NCI-H82 (cell line): ENCODE results near the gene TNIK.

Experiments
- DNase-seq: peaks from one replicate; lab custom pipeline; 2025; lab: John Stamatoyannopoulos, UW

TNIK gene

DNA sequence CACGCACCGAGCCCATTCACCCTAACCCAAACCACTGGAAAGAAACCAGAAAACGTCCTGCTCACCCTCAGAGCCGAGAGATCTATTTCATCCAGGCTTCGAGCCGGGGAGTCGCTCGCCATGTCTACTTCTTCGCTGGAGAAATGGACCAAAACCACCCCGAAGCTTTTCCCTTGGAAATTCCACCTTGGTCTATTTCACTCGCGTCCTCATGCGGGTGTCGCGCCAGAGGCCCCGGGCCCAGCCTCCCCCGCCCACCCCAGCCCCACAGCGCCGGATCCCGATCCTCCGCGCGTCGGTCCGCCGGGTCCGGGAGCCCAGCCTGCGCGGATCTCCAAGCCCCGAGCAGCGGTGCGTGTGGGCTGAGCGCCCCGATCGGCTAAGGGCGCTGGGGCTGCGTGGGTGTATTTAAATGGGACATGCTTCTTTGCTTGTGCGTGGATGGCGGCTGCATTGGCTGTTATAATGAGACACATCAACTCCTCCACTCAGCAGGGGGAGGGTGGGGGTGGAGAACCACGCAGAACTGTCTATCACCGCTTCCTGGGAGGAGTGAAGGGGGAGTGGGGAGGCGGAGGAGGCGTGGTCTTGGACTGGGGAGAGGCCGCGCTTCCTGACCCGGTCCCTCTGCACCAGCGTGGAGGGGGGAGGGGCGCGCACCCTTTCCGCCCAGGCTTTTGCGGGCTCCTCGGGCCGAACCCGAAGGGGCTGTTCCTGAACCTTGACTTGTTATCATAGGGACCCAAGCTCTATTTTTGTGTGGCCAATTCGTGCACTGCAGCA, at the start of gene TNIK:
TNIK (minus strand) TSS at position 464 of the 783 bp plus-strand sequence; CDS start at position 122, 342 bp downstream.
- peak; percentile 95 for DNase-seq

DNA sequence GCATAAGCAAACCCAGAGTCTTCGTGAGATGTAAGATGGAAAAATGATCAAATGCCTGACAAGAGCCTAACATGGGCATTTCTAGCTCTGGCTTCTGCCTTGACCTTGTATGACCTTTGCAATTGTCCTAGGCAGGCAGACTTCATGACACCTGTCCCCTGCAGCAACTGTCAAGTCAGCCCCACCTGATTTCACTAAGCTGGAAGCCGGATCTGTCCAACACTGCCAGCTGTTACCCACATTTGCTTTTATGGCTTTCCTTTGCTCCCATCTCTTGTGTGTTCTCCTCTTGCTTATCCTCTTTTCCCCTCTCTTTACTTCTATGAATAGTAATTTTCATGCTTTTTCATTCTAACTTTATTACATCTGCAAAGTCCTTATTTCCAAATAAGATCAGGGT, 48.5 kb upstream of the TNIK start:
- peak; percentile 69 for DNase-seq

DNA sequence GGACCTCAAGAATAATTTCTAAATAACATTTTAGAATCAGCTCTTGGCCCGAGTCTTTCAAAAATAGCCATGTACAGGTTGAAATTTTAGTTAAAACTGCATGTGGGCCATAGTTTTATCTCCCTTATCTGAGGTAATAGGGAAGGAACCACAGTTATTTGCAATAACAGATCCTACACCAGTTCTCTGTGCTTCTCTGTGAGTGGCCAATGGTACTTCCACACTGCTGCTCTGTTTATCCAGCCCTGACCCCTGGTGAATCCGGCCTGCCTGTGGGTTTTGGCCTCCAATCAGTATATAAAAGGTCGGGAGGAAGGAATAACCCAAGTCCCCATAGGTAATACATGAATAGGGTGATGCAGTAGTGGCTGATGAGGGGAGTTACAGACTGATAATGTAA, 48.0 kb upstream of the TNIK start:
- DNase-seq, result no peak

DNA sequence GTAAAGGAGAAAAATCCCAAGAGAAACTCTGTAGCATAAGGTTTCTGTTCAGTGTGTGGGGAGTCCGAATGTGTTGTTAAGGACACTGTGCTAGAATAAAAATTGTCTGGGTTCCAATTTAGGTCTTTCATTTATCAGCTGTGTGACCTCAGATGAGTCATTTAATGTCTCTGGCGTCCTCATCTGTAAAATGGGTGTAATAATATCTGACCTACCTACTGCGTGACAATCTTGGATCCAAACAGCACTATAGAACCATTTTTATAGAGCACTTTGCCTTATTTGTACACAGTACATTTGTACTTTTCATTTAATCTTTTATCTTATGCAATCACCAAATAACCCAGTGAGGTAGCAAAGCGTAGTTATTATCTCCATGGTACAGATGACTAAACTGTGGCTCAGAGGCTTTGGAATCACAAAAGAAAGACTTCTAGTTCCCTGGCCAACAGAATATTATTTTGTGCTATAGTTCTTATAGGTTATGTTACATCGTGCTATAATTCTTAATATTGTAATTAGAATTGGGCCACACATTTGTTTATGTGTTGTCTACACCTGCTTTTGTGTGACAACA, 46.6 kb upstream of the TNIK start:
- DNase-seq, result no peak

- DNase-seq, result no peak
These were observed 45.7 kb upstream of the TNIK start for GRCh38 chr3:171505822-171506333.

GRCh38 chr3:171504376-171504775, 44.2 kb upstream of the TNIK start:
- no peak for DNase-seq

DNA sequence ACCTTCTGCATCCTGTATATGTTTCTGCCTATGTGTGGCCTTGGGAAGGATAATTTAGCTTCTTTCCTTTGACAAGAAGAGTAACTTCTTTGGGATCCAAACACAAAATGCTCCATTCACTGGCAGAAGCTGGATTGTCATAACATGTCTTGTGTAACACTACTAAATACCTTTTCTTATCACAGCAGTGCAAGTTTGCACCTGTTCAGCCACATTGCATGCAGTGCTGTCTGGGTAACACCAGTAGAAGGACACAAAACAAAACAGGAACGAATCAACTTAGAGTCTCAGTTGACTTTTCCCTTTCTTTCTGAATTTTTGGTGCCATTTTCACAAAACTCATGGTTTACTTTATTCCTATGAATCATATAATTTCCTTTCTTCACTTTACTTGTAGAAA, 43.6 kb upstream of the TNIK start:
- DNase-seq, result no peak

GRCh38 chr3:171498921-171499320, 38.7 kb upstream of the TNIK start:
- no peak for DNase-seq

DNA sequence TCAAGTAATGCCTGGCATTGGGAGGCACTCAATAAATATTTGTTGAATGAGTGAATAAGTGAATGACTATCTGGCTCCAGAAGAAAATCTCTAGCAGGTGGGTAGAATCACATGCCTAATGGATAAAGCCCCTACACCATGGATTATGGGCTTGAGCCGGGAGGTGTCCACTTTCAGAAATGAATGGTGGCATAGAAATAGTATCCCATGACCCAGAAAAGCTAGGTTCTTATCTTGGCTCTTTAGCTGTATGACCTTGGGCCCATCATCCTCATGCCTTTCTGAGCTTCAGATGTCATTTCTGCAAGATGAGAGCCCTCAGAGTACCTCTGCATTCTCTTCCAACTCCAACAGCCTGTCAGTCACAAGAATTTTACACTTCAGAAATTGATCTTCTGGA, 37.3 kb upstream of the TNIK start:
- no peak for DNase-seq

DNA sequence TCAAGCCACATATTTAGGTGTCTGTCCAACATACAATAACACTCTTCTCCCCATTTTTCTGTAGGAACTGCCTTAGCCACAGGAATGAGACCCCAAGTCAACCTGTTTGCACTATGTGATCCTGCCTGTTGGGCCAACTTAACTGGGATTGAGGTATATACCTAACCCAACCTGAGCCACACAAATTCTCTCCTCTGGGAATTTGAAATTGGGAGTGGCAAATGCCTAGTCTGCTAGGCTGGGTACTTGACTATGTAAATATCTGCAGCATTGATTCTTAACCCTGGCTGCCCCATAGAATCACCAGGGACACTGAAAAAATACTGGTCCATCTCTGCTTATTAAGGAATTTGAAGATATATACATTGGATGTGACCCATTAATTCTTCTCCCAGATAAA, 35.2 kb upstream of the TNIK start:
- no peak for DNase-seq

DNA sequence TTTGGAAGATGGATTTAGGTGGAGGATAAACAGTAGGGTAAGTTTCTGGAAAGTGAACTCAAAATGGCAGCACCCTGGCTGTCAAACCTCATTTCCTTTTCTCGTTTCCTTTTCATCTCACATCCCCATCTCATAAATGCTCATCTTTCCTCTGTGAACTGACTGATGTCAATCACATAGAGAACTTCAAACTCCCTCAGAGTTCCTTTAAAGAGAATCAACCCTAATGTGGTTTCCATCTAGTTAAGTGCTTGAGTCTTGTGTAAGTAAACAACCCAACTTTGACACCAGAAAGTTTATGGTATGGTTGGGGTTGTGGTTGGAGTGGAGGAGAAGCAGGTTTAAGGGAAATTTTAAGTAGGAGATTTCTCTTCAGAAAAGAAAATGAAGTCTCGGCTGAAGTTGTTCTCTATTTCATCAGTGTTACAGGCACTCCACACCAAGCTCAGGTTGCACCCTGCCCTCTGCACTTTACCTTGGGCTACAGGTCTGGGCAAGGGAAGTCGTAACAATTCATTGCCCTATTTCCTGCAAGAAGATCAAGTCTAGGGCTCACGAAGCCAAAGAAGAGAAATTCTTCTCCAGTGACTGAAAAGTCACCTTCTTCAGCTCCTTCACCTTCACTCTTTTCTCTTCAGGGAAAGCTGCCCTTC, 34.4 kb upstream of the TNIK start:
- DNase-seq, result no peak

DNA sequence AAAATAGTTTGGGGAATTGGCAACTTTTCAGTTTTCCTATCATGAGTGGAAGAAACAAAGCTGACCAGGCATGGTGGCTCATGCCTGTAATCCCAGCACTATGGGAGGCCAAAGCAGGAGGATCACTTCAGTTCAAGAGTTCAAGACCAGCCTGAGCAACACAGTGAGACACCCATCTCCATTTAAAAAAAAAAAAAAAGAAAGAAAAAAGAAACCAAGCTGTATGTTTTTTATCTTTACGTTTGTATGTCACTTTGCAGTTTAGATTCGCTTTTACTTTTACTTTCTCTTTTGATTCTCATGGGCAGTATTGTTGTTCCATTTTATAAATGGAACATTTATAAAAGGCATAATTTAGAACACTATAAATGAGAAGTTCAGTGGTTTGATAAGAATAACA, 31.2 kb upstream of the TNIK start:
- DNase-seq, result no peak

DNA sequence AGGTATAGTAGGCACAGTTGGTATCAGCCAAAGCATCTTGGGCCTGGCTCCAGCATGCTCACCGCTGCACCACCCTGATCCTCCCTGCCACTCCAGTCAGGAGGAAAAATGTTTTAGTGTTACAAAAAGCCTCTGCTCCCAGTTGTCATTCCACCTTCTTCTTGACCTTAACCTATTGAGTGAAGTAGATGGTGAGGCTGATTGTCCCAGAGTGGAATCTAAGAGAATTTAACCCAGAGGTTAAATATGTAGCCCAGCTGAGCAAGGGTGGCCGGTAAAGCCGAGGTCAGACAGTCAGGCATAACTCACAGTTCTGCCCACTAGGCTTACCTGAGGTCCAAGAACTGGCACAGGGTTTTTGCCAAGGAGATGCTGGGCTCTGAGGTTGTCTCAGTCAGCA, 30.7 kb upstream of the TNIK start:
- no peak for DNase-seq

DNA sequence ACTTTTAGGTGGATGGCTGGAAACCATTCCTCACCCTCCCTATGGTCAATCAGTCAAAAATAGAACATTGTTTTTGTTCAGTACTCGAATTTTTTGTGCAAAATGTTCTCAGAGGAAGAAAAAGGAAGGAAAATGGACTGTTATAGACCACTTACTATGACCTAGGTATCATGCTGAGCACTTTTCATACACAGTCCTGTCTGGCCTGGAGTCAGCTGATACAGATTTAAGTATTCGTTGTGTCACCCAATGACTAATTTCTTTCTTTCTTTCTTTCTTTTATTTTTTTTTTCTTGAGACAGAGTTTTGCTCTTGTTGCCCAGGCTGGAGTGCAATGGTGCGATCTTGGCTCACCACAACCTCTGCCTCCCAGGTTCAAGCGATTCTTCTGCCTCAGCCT, 29.1 kb upstream of the TNIK start:
- DNase-seq, result no peak

DNA sequence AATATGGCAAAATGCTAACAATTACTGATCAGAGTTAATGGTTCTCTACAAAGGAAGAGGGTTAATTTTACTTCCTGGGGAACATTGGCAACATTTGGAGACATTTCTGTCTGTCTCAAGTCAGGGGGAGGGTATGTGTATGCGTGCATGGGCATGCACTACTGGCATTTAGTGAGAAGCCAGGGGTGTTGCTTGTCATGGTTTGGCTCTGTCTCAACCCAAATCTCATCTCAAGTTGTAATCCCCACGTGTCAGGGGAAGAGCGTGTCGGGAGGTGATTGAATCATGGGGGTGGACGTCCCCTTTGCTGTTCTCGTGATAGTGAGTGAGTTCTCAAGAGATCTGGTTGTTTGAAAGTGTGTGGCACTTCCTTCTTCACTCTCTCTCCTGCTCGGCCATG, 28.3 kb upstream of the TNIK start:
- no peak for DNase-seq

- DNase-seq, result no peak
These were observed 27.2 kb upstream of the TNIK start for GRCh38 chr3:171487382-171487781.

- no peak for DNase-seq
These were observed 25.1 kb upstream of the TNIK start for GRCh38 chr3:171485338-171485737.

DNA sequence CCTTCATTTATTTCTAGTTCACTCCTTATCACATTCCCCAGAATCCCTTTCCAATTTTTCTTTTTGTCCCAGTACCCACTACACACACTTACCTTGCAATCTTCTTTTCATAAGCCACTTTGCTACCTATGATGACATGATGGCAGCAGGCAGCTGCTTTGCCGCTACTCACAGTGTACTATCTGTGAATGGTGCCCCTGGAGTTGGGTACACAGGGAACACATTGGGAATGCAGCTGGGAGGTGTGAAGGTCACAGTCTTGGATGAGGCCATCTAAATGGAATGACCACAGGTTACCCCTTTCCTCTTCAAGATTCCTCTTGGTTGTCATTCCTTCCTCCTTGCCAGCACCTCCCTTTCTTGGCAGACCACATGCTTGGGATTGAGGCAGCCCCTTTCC, 20.8 kb upstream of the TNIK start:
- no peak for DNase-seq

DNA sequence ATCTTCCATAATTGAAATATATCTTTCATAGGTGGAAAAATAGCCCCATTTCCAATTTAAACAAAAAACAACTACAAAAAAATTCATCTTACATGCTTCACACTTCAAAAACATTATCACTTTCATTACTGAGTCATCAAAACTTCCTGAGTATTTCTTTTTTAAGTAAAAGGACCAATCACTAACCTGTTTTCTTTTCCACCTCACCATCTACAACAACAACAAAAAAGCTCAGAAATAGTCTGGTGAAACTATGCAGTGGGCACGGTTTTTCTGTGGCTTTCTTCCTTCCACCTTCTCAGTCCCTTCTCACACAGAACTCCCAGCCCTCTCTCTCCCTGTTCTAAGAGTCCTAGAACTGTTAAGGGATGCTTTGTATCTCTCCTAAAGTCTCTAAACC, 20.3 kb upstream of the TNIK start:
- no peak for DNase-seq

DNA sequence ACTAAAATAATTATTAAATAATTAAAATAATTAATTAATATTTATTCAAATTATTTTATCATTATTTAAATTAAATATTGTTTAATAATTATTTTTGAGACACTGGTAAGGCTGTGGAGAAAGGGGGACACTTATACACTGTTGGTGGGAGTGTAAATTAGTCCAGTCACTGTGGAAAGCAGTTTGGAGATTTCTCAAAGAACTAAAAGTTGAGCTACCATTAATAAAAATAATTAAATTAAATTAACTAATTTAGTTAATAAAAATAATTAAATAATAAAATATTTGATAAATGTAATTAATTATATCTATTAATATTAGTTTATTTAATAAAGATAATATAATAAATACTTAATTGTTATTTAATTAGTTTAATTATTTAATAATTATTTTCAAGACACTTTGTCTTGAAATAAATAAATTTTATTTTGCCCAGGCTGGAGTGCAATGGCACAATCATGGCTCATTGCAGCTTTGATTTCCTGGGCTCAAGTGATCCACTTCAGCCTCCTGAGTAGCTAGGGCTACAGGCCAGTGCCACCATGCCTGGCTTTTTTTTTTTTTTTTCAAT, 16.4 kb upstream of the TNIK start:
- DNase-seq, result no peak

DNA sequence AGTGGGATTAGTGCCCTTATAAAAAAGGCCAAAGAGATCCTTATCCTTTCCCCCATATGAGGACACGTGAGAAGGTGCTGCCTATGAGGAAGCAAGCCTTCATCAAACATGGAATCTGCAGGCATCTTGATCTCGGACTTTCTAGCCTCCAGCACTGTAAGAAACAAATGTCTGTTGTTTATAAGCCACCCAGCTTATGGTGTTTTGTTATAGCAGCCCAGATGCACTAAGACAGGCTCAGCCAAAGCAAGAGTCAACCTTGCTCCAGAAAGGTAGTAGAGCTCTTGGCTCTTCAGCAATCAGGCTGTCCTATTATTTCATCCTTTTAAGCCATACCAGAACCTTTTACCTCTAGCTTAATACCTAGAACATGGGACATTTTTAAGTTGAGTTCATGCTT, 12.3 kb upstream of the TNIK start:
- no peak for DNase-seq

GRCh38 chr3:171470714-171471227, 10.6 kb upstream of the TNIK start:
- no peak for DNase-seq

DNA sequence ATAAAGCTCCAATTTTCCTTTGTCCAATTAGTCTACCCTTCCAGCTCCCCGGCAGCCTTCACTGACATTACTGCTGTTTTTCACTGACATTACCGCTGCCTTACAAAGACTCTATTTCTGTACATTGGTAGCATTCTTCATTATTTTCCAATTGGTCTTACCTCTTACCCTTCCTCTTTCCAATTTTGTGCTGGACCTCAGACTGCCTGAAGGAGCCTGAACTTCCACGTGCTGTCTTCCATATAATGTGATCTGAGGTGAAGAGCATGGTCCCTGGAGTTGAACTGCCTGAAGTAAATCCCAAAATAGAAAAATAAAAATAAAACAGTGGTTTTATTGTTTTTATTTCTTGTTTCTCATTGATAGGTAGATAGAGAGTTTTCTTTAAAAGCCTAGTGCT, 9.2 kb upstream of the TNIK start:
- DNase-seq, result no peak
